GM19035 (cell line): ENCODE results near the gene AKAP17A.
"Not testable (repeated sequence)": the region's sequence is repeated elsewhere in the genome, so short reads cannot be mapped to it uniquely, and the experiment has no call there.

ENCODE experiments used
- ATAC-seq: cut with Tn5 transposase; IDR thresholded peaks from one replicate; pipeline ENCODE4 v1.9.1; 2021; ENCODE audit not compliant: unreplicated experiment

Gene AKAP17A

DNA sequence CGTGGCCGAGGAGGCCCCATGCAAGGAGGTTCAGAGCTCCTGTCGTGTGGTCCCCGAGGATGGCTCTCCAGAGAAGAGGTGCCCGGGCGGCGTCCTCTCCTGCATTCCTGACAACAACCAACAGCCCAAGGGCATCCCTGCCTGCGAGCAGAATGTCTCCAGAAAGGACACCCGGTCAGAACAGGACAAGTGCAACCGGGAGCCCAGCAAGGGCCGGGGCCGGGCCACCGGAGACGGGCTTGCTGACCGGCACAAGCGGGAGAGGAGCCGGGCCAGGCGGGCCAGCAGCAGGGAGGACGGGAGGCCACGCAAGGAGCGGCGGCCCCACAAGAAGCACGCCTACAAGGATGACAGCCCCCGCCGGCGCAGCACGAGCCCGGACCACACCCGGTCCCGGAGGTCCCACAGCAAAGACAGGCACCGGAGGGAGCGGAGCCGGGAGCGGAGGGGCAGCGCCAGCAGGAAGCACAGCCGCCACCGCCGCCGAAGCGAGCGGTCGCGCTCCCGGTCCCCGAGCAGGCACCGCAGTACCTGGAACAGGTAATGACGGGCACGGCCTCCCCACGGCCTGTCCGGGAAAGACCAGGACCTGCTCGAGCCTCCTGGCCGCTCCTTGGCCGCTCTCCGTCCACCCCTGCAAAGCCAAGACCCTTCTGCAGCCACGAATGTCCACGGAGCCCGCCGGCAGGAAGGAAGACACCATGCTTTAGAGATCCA lies 9.8 kb downstream of the AKAP17A start:
- no peak for ATAC-seq

DNA sequence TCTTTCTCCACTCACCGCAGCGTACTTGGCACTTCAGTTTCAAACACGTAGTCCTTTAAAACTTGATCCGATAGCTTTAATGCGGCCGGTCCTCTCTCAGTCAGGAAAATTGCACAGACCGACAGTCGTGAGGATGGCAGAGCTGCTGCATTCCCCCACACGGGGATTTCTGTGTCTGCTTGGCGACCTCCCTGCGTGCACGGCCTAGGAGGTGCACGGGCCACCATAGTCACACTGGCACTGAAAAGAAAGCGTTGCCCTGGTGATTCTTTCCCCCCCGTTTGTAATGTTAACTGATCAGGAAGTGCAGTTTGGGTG lies 10.3 kb downstream of the AKAP17A start:
- ATAC-seq: no peak

DNA sequence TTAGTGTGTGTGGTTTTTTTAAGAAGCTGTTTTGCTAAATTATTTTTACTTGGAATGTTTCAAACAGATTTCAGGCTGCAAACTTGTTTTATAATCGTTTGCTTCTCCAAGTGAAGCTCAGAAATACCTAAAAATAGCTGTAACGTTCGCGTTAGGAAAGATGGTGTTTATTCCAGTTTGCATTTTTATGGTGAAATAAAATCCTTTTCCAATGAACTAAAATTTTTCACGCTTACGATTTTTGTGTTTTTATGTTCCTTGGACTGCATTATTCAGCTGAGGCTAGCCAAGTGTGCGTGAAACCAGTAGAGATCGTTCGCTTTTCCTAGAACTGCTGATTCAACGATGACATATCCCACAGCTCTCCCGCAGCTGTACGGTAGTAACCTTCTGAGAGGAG lies 10.9 kb downstream of the AKAP17A start:
- ATAC-seq: no peak

DNA sequence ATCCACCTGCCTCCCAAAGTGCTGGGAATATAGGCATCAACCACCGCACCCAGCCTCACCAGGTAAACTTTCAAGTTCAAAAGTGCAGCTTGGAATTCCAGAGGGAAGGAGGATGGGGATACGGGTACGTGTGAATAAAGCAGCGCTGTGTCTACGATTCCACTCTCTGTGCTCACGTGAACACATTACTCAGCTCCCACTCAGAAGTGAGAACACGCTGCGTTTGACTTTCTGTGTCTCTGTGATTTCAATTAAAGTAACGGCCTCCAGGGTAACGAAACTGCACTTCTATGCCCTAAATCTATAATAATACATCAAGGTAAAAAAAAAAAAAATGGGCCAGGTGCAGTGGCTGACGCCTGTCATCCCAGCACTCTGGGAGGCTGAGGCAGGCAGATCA lies 15.1 kb downstream of the AKAP17A start:
- no peak for ATAC-seq

DNA sequence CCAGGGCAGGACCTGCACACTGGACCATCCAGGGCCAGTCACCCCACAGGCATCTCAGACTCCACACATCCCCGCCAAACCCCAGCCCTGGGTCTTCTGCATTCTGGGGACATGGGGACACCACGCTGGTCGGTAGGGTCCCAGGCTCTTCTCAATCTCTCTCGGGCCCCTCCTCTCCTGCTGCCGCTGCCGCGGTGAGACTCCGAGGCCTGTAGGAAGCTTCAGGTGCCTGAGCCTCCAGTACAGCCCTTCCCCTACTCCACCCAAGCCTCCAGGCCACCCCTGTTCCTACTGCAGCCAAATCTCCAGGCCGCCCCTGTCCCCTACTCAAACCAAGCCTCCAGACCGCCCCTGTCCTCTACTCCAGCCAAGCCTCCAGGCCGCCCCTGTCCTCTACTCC lies 17.9 kb downstream of the AKAP17A start:
- ATAC-seq: no peak

DNA sequence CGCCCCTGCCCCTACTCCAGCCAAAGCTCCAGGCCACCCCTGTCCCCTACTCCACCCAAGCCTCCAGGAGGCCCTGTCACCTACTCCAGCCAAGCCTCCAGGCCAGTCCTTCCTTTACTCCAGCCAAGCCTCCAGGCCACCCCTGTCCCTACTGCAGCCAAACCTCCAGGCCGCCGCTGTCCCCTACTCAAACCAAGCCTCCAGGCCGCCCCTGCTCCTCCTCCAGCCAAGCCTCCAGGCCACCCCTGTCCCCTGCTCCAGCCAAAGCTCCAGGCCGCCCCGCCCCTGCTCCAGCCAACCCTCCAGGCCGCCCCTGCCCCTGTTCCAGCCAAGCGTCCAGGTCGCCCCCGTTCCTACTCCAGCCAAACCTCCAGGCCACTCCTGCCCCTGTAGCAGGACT lies 18.4 kb downstream of the AKAP17A start:
- no peak for ATAC-seq

DNA sequence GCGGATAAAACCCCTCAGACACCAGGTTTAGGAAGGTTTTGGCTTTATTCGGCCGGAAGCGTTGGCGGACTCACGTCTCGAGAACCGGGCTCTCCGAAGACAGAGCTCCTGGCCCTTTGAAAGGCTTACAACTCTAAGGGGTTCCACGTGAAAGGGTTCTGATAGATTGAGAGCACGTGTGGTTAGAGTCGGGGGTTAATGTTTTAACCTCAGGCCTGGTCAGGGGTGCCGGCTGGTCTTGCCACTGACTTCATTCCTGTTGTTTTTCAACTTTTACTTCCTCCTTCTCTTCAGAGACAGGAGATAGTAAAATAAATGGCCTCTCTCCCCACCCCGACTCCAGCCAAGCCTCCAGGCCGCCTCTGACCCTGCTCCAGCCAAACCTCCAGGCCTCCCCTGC lies 18.8 kb downstream of the AKAP17A start:
- ATAC-seq: no peak

DNA sequence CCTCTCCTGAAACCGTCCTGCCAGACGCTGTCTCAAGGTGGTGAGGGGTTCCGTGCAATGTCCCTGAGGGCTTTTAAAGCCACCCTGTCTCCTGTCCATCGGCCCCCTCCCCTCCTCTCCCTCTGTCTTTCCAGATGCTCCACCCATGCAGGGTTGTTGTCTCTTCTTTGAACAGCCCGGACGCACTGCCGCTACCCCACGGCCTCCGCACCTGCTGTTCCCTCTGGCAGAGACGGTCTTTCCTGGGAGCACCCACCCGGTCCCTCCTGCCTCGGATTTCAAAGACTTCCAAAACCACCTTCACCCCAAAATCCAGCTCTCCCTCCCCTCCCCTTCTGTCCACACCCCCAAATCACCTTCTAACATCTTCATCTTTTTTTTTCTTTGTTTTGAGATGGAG lies 19.3 kb downstream of the AKAP17A start:
- no peak for ATAC-seq

DNA sequence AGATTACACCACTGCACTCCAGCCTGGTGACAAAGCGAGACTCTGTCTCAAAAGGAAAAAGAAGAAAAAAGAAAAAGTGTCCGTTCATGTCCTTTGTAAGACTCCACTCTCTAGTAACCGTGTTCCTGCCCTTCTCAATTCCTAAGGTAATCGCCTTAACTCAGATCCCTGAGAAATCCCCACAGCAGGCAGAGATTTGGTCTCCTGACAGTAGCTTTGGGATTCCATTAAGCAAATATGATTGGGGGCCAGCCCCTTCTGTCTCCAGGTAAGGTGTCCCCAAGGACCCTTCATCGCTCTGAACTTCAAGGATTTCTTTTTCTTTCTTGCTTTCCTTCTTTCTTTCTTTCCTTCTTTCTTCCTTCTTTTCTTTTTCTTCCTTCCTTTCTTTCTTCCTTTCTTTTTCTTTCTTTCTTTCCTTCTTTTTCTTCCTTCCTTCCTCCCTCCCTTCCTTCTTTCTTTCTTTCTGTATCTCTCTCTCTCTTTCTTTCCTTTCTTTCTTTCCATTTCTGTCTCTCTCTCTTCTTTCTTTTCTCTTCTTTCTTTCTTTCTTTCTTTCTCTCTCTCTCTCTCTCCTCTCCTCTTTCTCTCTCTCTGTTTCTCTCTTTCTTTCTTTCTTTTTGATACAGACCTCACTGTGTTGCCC lies 21.4 kb downstream of the AKAP17A start:
- no peak for ATAC-seq

DNA sequence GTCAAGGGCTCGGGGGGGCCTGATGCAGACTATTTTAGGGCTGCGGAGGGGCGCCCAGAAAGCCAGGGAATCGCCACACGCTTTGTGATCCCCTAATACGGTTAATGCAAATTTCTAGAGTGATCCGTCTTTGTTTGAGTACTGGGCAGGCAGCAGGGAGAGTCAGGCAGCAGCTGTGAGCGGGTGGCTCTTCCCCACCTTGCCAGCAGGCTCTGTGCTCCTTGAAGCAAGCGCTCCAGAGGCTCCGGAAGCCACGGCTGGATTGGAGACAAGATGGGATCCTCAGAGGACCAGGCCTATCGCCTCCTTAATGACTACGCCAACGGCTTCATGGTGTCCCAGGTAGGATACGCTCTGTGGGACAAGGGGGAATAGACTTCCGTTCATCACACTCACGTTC lies 23.5 kb downstream of the AKAP17A start, which contains the start of gene ASMT:
ASMT (plus strand) TSS at position 133 of the 400 bp plus-strand sequence; CDS start at position 274, 141 bp downstream.
- ATAC-seq: no peak

DNA sequence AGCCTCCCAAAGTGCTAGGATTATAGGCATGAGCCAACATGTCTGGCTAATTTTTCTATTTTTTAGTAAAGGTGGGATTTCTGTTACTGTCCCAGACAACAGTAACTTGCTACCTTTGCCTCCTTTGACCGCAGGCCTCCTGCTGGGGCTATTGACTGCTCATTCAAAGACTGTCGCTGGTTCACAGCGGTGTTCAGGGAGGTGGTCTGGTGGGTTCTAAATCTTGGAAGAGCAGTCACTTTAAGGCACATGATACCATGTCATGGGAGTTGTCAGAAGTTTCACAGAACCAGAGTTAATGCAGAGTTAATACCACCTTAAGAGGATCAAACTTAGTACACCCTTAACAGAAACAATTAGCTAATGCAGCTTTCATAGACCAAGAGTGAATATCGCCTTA lies 27.3 kb downstream of the AKAP17A start:
- no peak for ATAC-seq

DNA sequence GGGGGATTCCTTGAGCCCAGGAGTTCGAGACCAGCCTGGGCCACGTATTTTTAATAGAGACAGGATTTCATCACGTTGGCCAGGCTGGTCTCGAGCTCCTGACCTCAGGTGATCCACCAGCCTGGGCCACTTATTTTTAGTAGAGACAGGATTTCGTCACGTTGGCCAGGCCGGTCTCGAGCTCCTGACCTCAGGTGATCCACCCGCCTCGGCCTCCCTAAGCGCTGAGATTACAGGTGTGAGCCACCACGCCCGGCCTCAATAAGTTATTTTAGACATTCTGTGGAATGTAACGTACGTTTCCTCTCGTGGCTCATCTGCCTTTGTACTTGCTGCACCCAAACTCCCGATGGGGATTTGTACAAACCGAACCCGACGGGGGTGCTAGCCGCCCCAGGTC lies 32.3 kb downstream of the AKAP17A start:
- ATAC-seq: no peak

DNA sequence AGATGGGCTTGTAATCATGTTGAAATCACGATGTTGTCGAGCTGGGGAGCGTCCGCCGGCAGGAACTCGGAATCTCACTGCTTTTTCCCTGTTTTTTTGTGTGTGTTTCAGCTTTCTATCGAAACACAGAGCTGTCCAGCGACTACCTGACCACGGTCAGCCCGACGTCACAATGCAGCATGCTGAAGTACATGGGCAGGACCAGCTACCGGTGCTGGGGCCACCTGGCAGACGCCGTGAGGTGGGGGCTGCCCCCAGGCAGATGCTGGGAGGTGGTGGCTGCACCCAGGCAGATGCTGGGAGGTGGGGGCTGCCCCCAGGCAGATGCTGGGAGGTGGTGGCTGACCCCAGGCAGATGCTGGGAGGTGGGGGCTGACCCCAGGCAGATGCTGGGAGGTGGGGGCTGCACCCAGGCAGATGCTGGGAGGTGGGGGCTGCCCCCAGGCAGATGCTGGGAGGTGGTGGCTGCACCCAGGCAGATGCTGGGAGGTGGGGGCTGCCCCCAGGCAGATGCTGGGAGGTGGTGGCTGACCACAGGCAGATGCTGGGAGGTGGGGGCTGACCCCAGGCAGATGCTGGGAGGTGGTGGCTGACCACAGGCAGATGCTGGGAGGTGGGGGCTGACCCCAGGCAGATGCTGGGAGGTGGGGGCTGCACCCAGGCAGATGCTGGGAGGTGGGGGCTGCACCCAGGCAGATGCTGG lies 32.9 kb downstream of the AKAP17A start:
- ATAC-seq: not testable (repeated sequence)

DNA sequence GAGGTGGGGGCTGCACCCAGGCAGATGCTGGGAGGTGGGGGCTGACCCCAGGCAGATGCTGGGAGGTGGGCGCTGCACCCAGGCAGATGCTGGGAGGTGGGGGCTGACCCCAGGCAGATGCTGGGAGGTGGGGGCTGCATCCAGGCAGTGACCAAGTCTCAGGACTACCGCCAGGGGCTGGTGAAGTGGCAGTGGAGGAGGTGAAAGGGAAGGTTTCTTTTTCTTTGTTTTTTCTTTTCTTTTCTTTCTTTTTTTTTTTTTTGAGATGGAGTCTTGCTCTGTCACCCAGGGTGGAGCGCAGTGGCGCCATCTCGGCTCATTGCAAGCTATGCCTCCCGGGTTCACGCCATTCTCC lies 33.4 kb downstream of the AKAP17A start:
- not testable (repeated sequence) for ATAC-seq

DNA sequence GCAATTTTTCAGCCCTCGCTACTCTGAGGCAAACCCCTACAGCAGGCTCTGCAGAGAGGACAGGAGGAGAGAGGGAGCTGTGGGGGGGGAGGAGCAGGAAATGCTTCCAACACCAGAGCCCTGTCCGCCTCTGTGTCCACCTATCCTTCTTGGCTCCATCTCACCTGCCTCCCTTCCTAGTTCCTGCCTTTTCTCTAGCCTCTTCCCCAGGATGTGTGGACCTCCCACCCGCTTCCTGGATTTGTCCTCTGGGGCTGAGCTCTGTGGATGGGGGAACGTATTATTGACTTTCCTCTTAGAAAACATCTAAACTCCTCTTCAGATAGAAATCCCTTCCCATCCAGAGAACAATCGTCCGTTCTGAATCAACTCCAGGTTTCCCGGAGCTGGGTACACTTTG lies 37.8 kb downstream of the AKAP17A start:
- no peak for ATAC-seq

DNA sequence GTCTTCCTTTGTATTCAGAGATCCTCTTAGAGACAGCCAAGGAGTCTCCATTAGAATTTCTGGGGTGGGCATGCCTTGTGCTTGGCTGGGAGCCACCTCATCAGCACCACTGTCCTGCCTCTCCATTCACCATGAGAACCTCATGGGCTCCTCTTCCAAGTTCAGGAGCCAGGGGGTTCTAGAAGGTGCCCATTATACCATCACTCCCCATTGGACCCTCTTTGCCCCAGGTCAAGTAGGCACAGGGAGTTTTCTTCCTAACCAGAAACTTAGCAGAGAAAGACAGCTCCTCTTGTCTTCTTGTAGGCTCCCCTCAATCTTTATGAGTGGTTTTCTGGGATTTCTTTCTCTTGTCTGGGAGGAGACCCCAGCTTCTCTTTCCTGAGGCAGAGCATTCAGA lies 54.6 kb downstream of the AKAP17A start:
- ATAC-seq: no peak

DNA sequence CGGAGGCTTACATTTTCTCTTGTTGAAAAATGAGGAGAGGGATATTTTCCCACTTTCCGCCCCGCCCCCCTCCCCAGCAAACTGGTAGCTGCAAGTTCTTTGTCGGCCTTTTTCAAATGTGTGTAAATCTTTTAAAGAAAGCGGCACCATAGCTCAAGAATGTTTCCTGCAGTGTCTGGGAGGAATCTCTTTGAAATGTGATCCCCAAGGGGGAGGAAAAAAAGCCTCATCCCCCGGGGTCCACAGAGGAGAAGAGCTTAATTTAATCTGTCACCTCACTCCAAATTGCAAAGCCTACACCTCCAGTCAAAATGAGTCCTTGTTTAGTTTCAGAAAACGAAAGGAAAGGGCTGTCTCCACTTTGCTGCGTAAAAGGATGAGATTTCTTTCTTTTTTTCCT lies 58.2 kb downstream of the AKAP17A start:
- no peak for ATAC-seq
